ENCODE measurements around the gene SH3GL1. TPM values are rescaled to one million over a fixed set of nuclear protein-coding genes. Genes with fewer than 3 reads are reported as not detected.

SH3GL1 gene
- polyA plus RNA-seq, 3 donors = 14.0 to 33.9 (median 15.0) TPM

DNA sequence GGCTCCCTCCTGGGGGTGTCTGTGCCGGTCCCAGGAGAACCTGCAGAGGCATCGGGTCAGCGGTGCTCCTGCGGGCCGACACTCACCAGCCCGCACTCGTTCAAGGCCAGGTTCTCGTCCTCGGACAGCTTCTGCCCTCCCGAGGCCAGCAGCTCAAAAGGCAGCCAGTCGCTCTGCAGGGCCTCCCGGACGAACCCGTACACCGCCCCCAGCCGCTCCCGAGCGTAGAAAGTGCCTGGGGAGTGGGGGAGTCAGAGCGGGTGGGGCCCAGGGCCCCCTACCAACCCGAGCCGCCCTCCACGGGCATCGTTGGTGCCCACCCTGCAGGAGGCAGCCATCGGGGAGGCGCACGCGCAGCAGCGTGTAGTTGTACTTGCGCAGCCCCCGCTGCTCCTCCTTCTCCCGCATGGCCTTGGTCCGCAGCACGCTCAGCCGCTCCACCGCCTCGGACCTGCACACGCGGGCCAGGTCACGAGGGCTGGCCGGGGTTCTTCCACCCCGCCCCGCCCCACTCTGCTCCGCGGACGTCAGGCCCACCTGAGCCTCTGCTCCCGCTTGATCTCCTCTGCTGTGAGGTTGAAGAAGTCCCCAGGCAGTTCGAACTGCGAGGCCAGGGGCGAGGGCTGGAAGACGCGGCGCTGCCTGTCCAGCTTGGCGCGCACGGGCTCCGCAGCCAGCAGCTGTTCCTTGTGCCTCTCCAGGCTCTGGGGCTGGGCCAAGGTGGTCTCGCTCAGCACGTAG, 45.8 kb upstream of the SH3GL1 start:
- Mint-ChIP-seq H3K9me3 (no peaks in the 10 kb centered on the region), H3K4me1 (peaks cover 3% of the 10 kb centered on the region), H3K27ac (peak overlapping the region in 1 of 7 donors; percentile 61), H3K36me3 (peaks cover 51 to 80% of the 10 kb centered on the region in 2 donors), H3K27me3 (ENCODE audit: low read depth in 3 of 3) (peaks cover 0 to 4% (median 0%) of the 10 kb centered on the region in 3 donors), H3K4me3 (no peak overlapping the region)
- Histone ChIP-seq H3K4me2 (replicated peaks; ENCODE audit: extremely low read depth, low read length, poor library complexity, severe bottlenecking) (no peak overlapping the region), H3K9ac (ENCODE audit: insufficient read depth, low read length, poor library complexity, severe bottlenecking) (no peak overlapping the region), H3K9me3 (replicated peaks in 1 of 2; ENCODE audit: control insufficient read depth in 1 of 2, insufficient read depth in 1 of 2, low read length in 2 of 2) (no peaks in the 10 kb centered on the region), H4K20me1 (ENCODE audit: insufficient read depth, low read length) (peaks cover 57% of the 10 kb centered on the region), H3K27me3 (ENCODE audit: control insufficient read depth in 2 of 2, insufficient read depth in 2 of 2, low read length in 2 of 2) (no peaks in the 10 kb centered on the region), H3K4me3 (replicated peaks in 1 of 3; ENCODE audit: low read depth in 2 of 3, low read length in 3 of 3) (no peak overlapping the region), H2AFZ (ENCODE audit: insufficient read depth, low read depth, low read length, poor library complexity, severe bottlenecking) (no peak overlapping the region), H3K36me3 (replicated peaks in 1 of 2; ENCODE audit: control insufficient read depth in 1 of 2, insufficient read depth in 2 of 2, low read length in 2 of 2) (peaks cover 62 to 76% of the 10 kb centered on the region in 2 donors), H3K4me1 (ENCODE audit: control insufficient read depth in 1 of 2, insufficient read depth in 2 of 2, low read length in 2 of 2) (no peaks in the 10 kb centered on the region), H3K79me2 (ENCODE audit: insufficient read depth, low read length) (no peaks in the 10 kb centered on the region), H3K27ac (ENCODE audit: low read depth in 1 of 2, low read length in 2 of 2) (no peak overlapping the region)
- no peak for DNase-seq
- 97% methylated on average over 53 of the region's 58 CpGs for WGBS (ENCODE audit: insufficient coverage)
- intact Hi-C loops (cut with micrococcal nuclease) = no loop called here
- TF ChIP-seq CTCF (IDR thresholded peaks at IDR 0.05) = no peak

DNA sequence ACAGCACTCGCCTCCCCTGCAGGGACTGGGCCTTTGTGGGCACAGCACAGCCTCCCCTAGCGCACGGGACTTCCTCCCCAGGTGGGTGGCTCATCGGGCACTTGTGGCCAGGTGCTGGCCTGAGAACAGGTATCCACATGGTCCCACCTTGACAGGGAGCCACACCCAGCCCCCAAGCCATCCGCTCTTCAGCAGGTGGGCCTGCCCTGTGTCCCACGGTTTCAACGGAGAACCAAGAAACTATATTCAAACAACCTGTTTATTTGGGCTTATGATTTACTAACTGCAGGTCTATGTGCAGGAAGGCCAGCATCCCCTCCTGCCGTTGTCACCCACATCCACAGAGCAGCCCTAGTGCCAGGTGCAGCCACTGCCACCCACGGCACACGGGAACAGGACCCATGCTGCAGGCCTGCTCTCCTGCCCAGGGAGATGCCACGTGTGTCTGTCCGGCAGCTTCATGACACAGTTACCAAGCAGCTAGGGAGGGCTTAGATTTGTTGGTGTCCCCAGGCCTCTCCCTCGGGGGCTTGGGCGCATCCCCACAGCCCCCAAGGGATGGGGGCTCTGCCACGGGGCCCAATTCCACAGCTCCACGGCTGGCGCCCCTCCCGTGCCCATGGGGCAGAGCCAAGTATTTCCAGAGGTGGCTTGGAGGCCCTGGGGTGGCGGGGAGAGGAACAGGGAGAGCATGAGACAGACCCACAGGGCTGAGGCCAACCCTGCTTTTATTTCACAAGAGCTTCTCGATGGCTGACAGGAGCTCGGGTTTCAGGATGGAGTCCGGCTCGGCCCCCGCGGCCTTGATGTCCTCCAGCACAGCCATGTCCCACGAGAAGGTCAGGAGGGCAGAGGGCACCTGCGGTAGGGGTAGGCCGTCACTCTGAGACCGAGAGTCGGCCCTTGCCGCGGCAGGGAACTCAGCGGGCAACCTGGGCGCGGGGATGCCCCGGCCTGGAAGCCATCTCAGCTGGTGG, 44.7 kb upstream of the SH3GL1 start:
- no peak overlapping the region for H2AFZ ChIP-seq (ENCODE audit: insufficient read depth, low read depth, low read length, poor library complexity, severe bottlenecking)
- Mint-ChIP-seq H3K9me3 (no peaks in the 10 kb centered on the region), H3K4me3 (no peak overlapping the region), H3K27me3 (ENCODE audit: low read depth in 3 of 3) (peaks cover 0 to 4% (median 0%) of the 10 kb centered on the region in 3 donors), H3K36me3 (peaks cover 48 to 78% of the 10 kb centered on the region in 2 donors), H3K27ac (peak overlapping the region in 2 of 7 donors; percentile 18 to 42), H3K4me1 (peaks cover 3% of the 10 kb centered on the region)
- H3K79me2 ChIP-seq (ENCODE audit: insufficient read depth, low read length) = no peaks in the 10 kb centered on the region
- TF ChIP-seq CTCF (IDR thresholded peaks at IDR 0.05) = no peak
- H3K27me3 ChIP-seq (ENCODE audit: control insufficient read depth in 2 of 2, insufficient read depth in 2 of 2, low read length in 2 of 2) = no peaks in the 10 kb centered on the region
- H4K20me1 ChIP-seq (ENCODE audit: insufficient read depth, low read length) = peaks cover 52% of the 10 kb centered on the region
- peak overlapping the region in 1 of 2 donors; percentile 8 for H3K27ac ChIP-seq (ENCODE audit: low read depth in 1 of 2, low read length in 2 of 2)
- intact Hi-C loops (cut with micrococcal nuclease) = no loop called here
- no peak overlapping the region for H3K4me3 ChIP-seq (replicated peaks in 1 of 3; ENCODE audit: low read depth in 2 of 3, low read length in 3 of 3)
- peaks cover 65 to 67% of the 10 kb centered on the region in 2 donors for H3K36me3 ChIP-seq (replicated peaks in 1 of 2; ENCODE audit: control insufficient read depth in 1 of 2, insufficient read depth in 2 of 2, low read length in 2 of 2)
- no peaks in the 10 kb centered on the region for H3K4me1 ChIP-seq (ENCODE audit: control insufficient read depth in 1 of 2, insufficient read depth in 2 of 2, low read length in 2 of 2)
- WGBS (ENCODE audit: insufficient coverage) = 89% methylated on average over 28 of the region's 36 CpGs
- H3K9me3 ChIP-seq (replicated peaks in 1 of 2; ENCODE audit: control insufficient read depth in 1 of 2, insufficient read depth in 1 of 2, low read length in 2 of 2) = no peaks in the 10 kb centered on the region
- no peak for DNase-seq
- H3K4me2 ChIP-seq (replicated peaks; ENCODE audit: extremely low read depth, low read length, poor library complexity, severe bottlenecking) = no peak overlapping the region
- H3K9ac ChIP-seq (ENCODE audit: insufficient read depth, low read length, poor library complexity, severe bottlenecking) = no peak overlapping the region
